B cell (primary cell): ENCODE results near the gene IL2. TPM values are rescaled to one million over a fixed set of nuclear protein-coding genes. Genes with fewer than 3 reads are reported as not detected.

Source experiments
- ATAC-seq: fragments of 200-7000 bp; cut with Tn5 transposase; one replicate; pipeline ENCODE4 v1.10.0; 2021; ENCODE audit warnings: low read depth, mild to moderate bottlenecking, moderate number of reproducible peaks, moderate library complexity
- CTCF ChIA-PET: fragments of 350-600 bp; sonication (Branson Sonifier 250); formaldehyde crosslinking; loops from one replicate; lab custom pipeline; 2021; ENCODE audit warnings: antibody characterized with exemption, inconsistent platforms; lab: Charles Lee
- POLR2A ChIA-PET: fragments of 350-600 bp; sonication (Branson Sonifier 250); formaldehyde crosslinking; loops from one replicate; lab custom pipeline; 2021; ENCODE audit warnings: antibody characterized with exemption; lab: Charles Lee
- DNase-seq: peaks from one replicate; pipeline ENCODE4 v3.0.0; 2013
- H2AFZ ChIP-seq: 2 replicates; pipeline ENCODE4 v1.6.1; 2012; ENCODE audit warnings: mild to moderate bottlenecking, low read depth, low read length; ENCODE audit not compliant: insufficient read depth, poor library complexity, severe bottlenecking
- H3K27ac ChIP-seq, 2 donors: 1 replicate in 1 of 2; 2 replicates in 1 of 2; pipeline ENCODE4 v1.5.1; 2012 to 2013; ENCODE audit warnings: low read length in 2 of 2, mild to moderate bottlenecking in 2 of 2, moderate library complexity in 1 of 2
- H3K27me3 ChIP-seq, 4 experiments: fragments of 200-600 bp in 1 of 4; sonication (generic) in 1 of 4; replicated peaks in 1 of 4; 1 replicate in 2 of 4; 2 replicates in 2 of 4; pipeline versions ENCODE4 v1.6.1 to v1.7.0; 2013 to 2016; ENCODE audit warnings: low read length in 3 of 4, mild to moderate bottlenecking in 2 of 4, mixed read lengths in 1 of 4, moderate library complexity in 1 of 4; ENCODE audit not compliant: insufficient read depth in 4 of 4, control insufficient read depth in 3 of 4; ENCODE audit errors: control extremely low read depth in 1 of 4
- H3K36me3 ChIP-seq, 2 experiments: replicated peaks in 1 of 2; 1 replicate in 1 of 2; 2 replicates in 1 of 2; pipeline versions ENCODE4 v1.6.1 to v1.7.1; 2013; ENCODE audit warnings: low read length in 1 of 2; ENCODE audit not compliant: insufficient read depth in 2 of 2, control insufficient read depth in 1 of 2; ENCODE audit errors: control extremely low read depth in 1 of 2, extremely low read depth in 1 of 2
- H3K4me1 ChIP-seq, 2 donors: fragments of 200-600 bp in 1 of 2; sonication (generic) in 1 of 2; 1 replicate in 1 of 2; 2 replicates in 1 of 2; pipeline versions ENCODE4 v1.5.1 to v1.6.1; 2013 to 2017; ENCODE audit warnings: low read length in 2 of 2; ENCODE audit not compliant: control insufficient read depth in 2 of 2, insufficient read depth in 2 of 2
- H3K4me2 ChIP-seq: replicated peaks from 2 replicates; pipeline ENCODE3; 2012; ENCODE audit warnings: mild to moderate bottlenecking, low read depth, low read length; ENCODE audit not compliant: poor library complexity, severe bottlenecking
- H3K4me3 ChIP-seq, 5 experiments: fragments of 200-600 bp in 1 of 5; sonication (generic) in 1 of 5; 1 replicate in 3 of 5; 2 replicates in 2 of 5; pipeline versions ENCODE4 v1.5.1 to v1.7.0; 2011 to 2016; ENCODE audit warnings: low read length in 4 of 5, mild to moderate bottlenecking in 4 of 5, low read depth in 2 of 5, control low read depth in 1 of 5, moderate library complexity in 1 of 5; ENCODE audit not compliant: insufficient read depth in 1 of 5; ENCODE audit errors: control extremely low read depth in 1 of 5, extremely low read depth in 1 of 5
- H3K79me2 ChIP-seq: fragments of 200-600 bp; sonication (generic); one replicate; pipeline ENCODE4 v1.6.0; 2016; ENCODE audit warnings: low read length; ENCODE audit not compliant: control insufficient read depth, insufficient read depth
- H3K9ac ChIP-seq: fragments of 200-600 bp; sonication (generic); 2 replicates; pipeline ENCODE4 v1.6.1; 2017; ENCODE audit warnings: mild to moderate bottlenecking, low read length, moderate library complexity
- H3K9me3 ChIP-seq, 3 donors: one replicate each; pipeline versions ENCODE4 v1.6.1 to v1.7.1; 2013; ENCODE audit warnings: low read length in 2 of 3; ENCODE audit not compliant: control insufficient read depth in 2 of 3, insufficient read depth in 1 of 3; ENCODE audit errors: control extremely low read depth in 1 of 3
- H4K20me1 ChIP-seq: 2 replicates; pipeline ENCODE4 v1.6.0; 2012; ENCODE audit warnings: mild to moderate bottlenecking, low read length; ENCODE audit not compliant: insufficient read depth, control insufficient read depth, poor library complexity, severe bottlenecking
- H3K27ac Mint-ChIP-seq: one replicate; pipeline ENCODE4 v1.8.0; 2021; ENCODE audit warnings: mixed read lengths
- H3K27me3 Mint-ChIP-seq: one replicate; pipeline ENCODE4 v1.8.0; 2021; ENCODE audit warnings: mixed read lengths
- H3K4me1 Mint-ChIP-seq: one replicate; pipeline ENCODE4 v1.8.0; 2021; ENCODE audit warnings: mixed read lengths
- H3K4me3 Mint-ChIP-seq: one replicate; pipeline ENCODE4 v1.8.0; 2021; ENCODE audit warnings: mixed read lengths
- H3K9me3 Mint-ChIP-seq: one replicate; pipeline ENCODE4 v1.8.0; 2022; ENCODE audit warnings: mixed read lengths; ENCODE audit not compliant: insufficient read depth
- EZH2 ChIP-seq: IDR thresholded peaks from 2 replicates; pipeline ENCODE4 v1.6.1; 2012; ENCODE audit warnings: borderline replicate concordance, low read depth, mild to moderate bottlenecking, moderate library complexity, low read length; ENCODE audit not compliant: insufficient read depth, poor library complexity, severe bottlenecking
- WGBS: methylation state at CpG from one replicate; pipeline ENCODE4 v1.1.5; 2013; ENCODE audit warnings: missing lambda C conversion rate; ENCODE audit not compliant: insufficient coverage; 5-methylcytosine and 5-hydroxymethylcytosine counted together
- intact Hi-C: fragments of 100-400 bp; cut with micrococcal nuclease; formaldehyde crosslinking; loops from one replicate; pipeline ENCODE4 v1.10.0; 2022
- polyA plus RNA-seq: library from polyadenylated mRNA; depleted of rRNA; stranded (reverse); fragments of >200 nt; gene quantifications from 2 replicates; pipeline ENCODE4 v1.2.3, GENCODE V29; 2012
- total RNA-seq, 2 donors: library from RNA; stranded (reverse); fragments of 120-200 nt in 1 of 2; gene quantifications; 1 replicate in 1 of 2; 2 replicates in 1 of 2; pipeline versions ENCODE4 v1.2.3 to v1.2.4, GENCODE V29; 2013 to 2022
- TF ChIP-seq, protein P1 (sequence below): fragments of 200-600 bp; IDR thresholded peaks from one replicate; pipeline ENCODE4 v1.8.0; 2022; ENCODE audit warnings: antibody characterized with exemption, mild to moderate bottlenecking

The IL2 gene
- total and polyA plus RNA-seq, 2 donors (not counting 1 experiment from before 2014, with no cell fraction given), result not detected

DNA sequence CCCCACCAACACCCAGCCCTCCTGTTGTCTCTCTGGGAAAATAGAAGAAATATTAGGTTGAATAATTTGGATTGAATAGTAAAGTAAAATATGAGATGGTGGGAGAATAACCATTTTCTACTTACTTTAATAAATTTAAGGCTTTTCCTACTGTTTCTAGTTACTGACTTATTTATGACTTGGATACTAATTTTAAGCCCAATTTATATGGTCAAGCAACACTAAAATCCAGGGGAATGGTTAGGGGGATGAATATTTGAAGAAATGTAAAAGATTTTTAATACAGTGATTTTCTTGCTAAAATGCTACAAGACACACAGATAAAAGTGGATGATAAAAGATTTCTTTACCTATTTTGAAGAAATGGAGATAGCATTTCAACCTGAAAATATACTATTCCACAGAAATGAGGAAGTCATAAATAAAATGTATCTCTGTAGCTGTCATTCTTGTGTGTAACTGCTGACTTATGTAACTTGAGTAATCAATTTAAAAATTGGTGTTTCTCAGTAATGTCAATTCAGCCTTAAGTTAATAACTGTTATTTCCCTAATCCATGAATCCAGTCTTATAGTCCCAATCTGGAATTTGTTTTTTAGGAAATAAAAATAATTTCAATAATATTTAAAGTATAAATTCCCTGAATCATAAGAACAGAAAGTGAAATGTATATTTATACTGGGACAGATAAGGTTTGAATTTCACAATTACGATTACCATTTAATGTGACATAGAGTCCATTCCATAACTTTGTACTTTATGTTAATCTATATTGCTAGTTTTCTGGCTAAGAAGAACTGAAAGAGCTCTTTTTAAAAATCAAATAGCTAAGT, 24.3 kb upstream of the IL2 start:
- Histone ChIP-seq H2AFZ (no peak overlapping the region), H3K36me3 (no peaks in the 10 kb centered on the region), H3K4me1 (no peaks in the 10 kb centered on the region), H3K4me3 (no peak overlapping the region), H3K9ac (no peak overlapping the region), H3K4me2 (no peak overlapping the region), H3K9me3 (no peaks in the 10 kb centered on the region), H3K27ac (no peak overlapping the region), H3K79me2 (no peaks in the 10 kb centered on the region), H4K20me1 (no peaks in the 10 kb centered on the region), H3K27me3 (no peaks in the 10 kb centered on the region)
- intact Hi-C loops, result no loop called here
- ChIA-PET POLR2A (no interaction called here), CTCF (no interaction called here)
- Mint-ChIP-seq H3K9me3 (no peaks in the 10 kb centered on the region), H3K4me1 (no peaks in the 10 kb centered on the region), H3K27ac (no peak overlapping the region), H3K4me3 (no peak overlapping the region), H3K27me3 (peaks cover 18% of the 10 kb centered on the region)
- DNase-seq (no peak), ATAC-seq (no peak)
- TF ChIP-seq EZH2, result no peak
- TF ChIP-seq, protein P1, sequence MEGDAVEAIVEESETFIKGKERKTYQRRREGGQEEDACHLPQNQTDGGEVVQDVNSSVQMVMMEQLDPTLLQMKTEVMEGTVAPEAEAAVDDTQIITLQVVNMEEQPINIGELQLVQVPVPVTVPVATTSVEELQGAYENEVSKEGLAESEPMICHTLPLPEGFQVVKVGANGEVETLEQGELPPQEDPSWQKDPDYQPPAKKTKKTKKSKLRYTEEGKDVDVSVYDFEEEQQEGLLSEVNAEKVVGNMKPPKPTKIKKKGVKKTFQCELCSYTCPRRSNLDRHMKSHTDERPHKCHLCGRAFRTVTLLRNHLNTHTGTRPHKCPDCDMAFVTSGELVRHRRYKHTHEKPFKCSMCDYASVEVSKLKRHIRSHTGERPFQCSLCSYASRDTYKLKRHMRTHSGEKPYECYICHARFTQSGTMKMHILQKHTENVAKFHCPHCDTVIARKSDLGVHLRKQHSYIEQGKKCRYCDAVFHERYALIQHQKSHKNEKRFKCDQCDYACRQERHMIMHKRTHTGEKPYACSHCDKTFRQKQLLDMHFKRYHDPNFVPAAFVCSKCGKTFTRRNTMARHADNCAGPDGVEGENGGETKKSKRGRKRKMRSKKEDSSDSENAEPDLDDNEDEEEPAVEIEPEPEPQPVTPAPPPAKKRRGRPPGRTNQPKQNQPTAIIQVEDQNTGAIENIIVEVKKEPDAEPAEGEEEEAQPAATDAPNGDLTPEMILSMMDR, result no peak
- WGBS, result no CpG with 5 or more reads among the region's 1 CpG

DNA sequence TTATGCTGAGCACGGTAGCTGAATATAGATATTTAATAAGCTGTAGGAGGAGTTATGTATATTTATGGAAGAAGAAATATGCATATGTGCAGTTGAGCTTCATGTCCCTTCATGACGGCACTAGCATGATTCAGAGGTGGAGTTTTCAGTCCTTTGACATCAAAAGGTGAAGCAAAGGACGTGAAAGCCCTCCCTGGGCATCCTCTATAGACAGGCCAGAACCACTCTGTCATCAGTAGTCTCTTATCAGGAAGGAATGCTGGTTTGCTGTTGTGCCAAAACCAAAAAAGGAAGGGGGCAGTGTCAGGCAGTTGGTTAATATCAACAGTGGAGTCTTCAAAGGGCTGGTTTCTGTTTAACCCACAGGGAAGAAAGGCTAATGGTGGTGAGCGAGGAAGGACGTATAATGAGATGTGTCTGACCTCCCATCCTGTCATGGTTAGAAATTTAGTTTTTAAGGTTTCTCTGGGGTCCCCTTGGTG, 23.5 kb upstream of the IL2 start:
- H3K9ac ChIP-seq, result no peak overlapping the region
- WGBS, result 73% methylated on average over 3 of the region's 5 CpGs
- H3K27me3 ChIP-seq, result no peaks in the 10 kb centered on the region
- H3K4me1 Mint-ChIP-seq, result no peaks in the 10 kb centered on the region
- H3K4me1 ChIP-seq, result no peaks in the 10 kb centered on the region
- no peaks in the 10 kb centered on the region for H3K36me3 ChIP-seq
- no peak for TF ChIP-seq EZH2
- TF ChIP-seq, protein P1, result no peak
- H3K27ac Mint-ChIP-seq, result no peak overlapping the region
- H3K4me3 ChIP-seq, result no peak overlapping the region
- H4K20me1 ChIP-seq, result no peaks in the 10 kb centered on the region
- ATAC-seq, result no peak
- ChIA-PET POLR2A (no interaction called here), CTCF (no interaction called here)
- no peaks in the 10 kb centered on the region for H3K79me2 ChIP-seq
- intact Hi-C loops, result no loop called here
- H3K27ac ChIP-seq, result no peak overlapping the region
- no peak overlapping the region for H3K4me3 Mint-ChIP-seq
- no peaks in the 10 kb centered on the region for H3K9me3 Mint-ChIP-seq
- H3K27me3 Mint-ChIP-seq, result peaks cover 16% of the 10 kb centered on the region
- H2AFZ ChIP-seq, result no peak overlapping the region
- DNase-seq, result no peak
- H3K9me3 ChIP-seq, result no peaks in the 10 kb centered on the region
- H3K4me2 ChIP-seq, result no peak overlapping the region
